ENCODE results near the gene PRDM7.

- no peak for TF ChIP-seq CTCF (IDR thresholded peaks at IDR 0.05)
- no peak for TF ChIP-seq EP300 (IDR thresholded peaks at IDR 0.05; ENCODE audit: low read depth)
- no peak for TF ChIP-seq POLR2A (IDR thresholded peaks at IDR 0.05)
- no peak for TF ChIP-seq POLR2AphosphoS5 (IDR thresholded peaks at IDR 0.05)
Observed at GRCh38 chr16:90035902-90036301, 41.2 kb downstream of the PRDM7 start.
